ENCODE results near the gene DYSF.

Gene DYSF

DNA sequence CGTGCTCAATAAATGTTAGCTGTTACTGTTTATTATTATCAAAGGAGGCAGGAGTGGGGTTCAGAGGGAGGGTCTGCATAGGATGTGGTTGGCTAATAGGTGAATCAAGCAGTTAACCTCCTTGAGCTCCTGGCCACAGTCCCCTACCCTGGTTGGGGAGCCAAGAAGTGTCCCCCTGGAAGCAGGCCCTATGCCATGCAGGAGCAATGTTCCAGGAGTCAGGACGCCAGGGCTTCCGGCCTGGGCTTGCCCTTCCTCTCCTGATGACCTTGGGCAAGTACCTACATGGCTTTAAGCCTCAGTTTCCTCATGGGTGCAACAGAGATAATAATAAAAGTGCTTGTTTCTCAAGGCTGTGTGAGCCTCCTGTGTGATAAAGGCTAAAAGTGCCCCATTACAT lies 84.9 kb downstream of the DYSF start:
- TF ChIP-seq USF1 (IDR thresholded peaks at IDR 0.05) = no peak
- no peak for TF ChIP-seq YY1 (IDR thresholded peaks at IDR 0.05; ENCODE audit: low read depth)
- no peak for TF ChIP-seq TAF1 (IDR thresholded peaks at IDR 0.05; ENCODE audit: low read depth)
- no peak for TF ChIP-seq EP300 (IDR thresholded peaks at IDR 0.05; ENCODE audit: borderline replicate concordance)

- no peak for TF ChIP-seq TCF12 (IDR thresholded peaks at IDR 0.05; ENCODE audit: low read depth)
- no peak for TF ChIP-seq ZBTB7A (IDR thresholded peaks at IDR 0.05; ENCODE audit: low read depth)
- TF ChIP-seq RAD21 (IDR thresholded peaks at IDR 0.05; ENCODE audit: low read depth) = no peak
- no peak for TF ChIP-seq YY1 (IDR thresholded peaks at IDR 0.05; ENCODE audit: low read depth)
- TF ChIP-seq CEBPB (IDR thresholded peaks at IDR 0.05) = no peak
- TF ChIP-seq USF1 (IDR thresholded peaks at IDR 0.05) = no peak
- TF ChIP-seq TEAD4 (IDR thresholded peaks at IDR 0.05) = no peak
- TF ChIP-seq, protein P1, sequence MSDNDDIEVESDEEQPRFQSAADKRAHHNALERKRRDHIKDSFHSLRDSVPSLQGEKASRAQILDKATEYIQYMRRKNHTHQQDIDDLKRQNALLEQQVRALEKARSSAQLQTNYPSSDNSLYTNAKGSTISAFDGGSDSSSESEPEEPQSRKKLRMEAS (IDR thresholded peaks at IDR 0.05) = no peak
- TF ChIP-seq NFIC (IDR thresholded peaks at IDR 0.05) = no peak
Measured at GRCh38 chr2:71538656-71539265, 85.4 kb downstream of the DYSF start.

DNA sequence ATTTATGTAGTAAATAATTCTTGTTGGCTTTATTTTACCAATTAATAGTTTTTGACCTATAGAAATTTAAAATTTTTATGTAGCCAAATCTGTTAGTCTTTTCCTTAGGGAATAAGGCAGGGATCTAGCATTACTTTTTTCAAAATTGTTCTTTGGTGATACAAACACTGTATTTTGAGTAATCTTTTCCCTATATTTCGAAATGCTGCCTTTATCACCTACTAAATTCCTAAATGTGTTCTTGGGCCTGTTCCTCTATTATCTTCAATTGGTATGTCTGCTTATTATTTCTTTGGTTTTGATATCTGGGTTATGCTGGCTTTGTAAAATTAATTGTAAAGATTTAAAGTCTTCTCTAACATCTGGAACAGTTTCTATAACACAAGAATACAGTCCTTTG lies 87.5 kb downstream of the DYSF start:
- TF ChIP-seq, protein P2, sequence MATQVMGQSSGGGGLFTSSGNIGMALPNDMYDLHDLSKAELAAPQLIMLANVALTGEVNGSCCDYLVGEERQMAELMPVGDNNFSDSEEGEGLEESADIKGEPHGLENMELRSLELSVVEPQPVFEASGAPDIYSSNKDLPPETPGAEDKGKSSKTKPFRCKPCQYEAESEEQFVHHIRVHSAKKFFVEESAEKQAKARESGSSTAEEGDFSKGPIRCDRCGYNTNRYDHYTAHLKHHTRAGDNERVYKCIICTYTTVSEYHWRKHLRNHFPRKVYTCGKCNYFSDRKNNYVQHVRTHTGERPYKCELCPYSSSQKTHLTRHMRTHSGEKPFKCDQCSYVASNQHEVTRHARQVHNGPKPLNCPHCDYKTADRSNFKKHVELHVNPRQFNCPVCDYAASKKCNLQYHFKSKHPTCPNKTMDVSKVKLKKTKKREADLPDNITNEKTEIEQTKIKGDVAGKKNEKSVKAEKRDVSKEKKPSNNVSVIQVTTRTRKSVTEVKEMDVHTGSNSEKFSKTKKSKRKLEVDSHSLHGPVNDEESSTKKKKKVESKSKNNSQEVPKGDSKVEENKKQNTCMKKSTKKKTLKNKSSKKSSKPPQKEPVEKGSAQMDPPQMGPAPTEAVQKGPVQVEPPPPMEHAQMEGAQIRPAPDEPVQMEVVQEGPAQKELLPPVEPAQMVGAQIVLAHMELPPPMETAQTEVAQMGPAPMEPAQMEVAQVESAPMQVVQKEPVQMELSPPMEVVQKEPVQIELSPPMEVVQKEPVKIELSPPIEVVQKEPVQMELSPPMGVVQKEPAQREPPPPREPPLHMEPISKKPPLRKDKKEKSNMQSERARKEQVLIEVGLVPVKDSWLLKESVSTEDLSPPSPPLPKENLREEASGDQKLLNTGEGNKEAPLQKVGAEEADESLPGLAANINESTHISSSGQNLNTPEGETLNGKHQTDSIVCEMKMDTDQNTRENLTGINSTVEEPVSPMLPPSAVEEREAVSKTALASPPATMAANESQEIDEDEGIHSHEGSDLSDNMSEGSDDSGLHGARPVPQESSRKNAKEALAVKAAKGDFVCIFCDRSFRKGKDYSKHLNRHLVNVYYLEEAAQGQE (IDR thresholded peaks at IDR 0.05; ENCODE audit: low read depth) = no peak
- no peak for TF ChIP-seq TAF1 (IDR thresholded peaks at IDR 0.05; ENCODE audit: low read depth)
- no peak for TF ChIP-seq NFIC (IDR thresholded peaks at IDR 0.05)
- TF ChIP-seq TEAD4 (IDR thresholded peaks at IDR 0.05) = no peak
- TF ChIP-seq RAD21 (IDR thresholded peaks at IDR 0.05; ENCODE audit: low read depth) = no peak
- TF ChIP-seq ZBTB7A (IDR thresholded peaks at IDR 0.05; ENCODE audit: low read depth) = no peak
- no peak for TF ChIP-seq TCF12 (IDR thresholded peaks at IDR 0.05; ENCODE audit: low read depth)
- TF ChIP-seq CEBPB (IDR thresholded peaks at IDR 0.05) = no peak
- TF ChIP-seq EGR1 (IDR thresholded peaks at IDR 0.05) = no peak
- TF ChIP-seq, protein P1 (IDR thresholded peaks at IDR 0.05) = no peak
- no peak for TF ChIP-seq FOXM1 (IDR thresholded peaks at IDR 0.05; ENCODE audit: borderline replicate concordance, low read depth)
- no peak for TF ChIP-seq CREB1 (IDR thresholded peaks at IDR 0.05; ENCODE audit: low read depth)
- TF ChIP-seq EP300 (IDR thresholded peaks at IDR 0.05; ENCODE audit: borderline replicate concordance) = no peak
- TF ChIP-seq USF1 (IDR thresholded peaks at IDR 0.05) = no peak
- no peak for TF ChIP-seq YY1 (IDR thresholded peaks at IDR 0.05; ENCODE audit: low read depth)

- TF ChIP-seq CREB1 (IDR thresholded peaks at IDR 0.05; ENCODE audit: low read depth) (no peak), USF1 (IDR thresholded peaks at IDR 0.05) (no peak), EGR1 (IDR thresholded peaks at IDR 0.05) (no peak), FOXM1 (IDR thresholded peaks at IDR 0.05; ENCODE audit: borderline replicate concordance, low read depth) (no peak), CEBPB (IDR thresholded peaks at IDR 0.05) (no peak), TCF12 (IDR thresholded peaks at IDR 0.05; ENCODE audit: low read depth) (no peak), TAF1 (IDR thresholded peaks at IDR 0.05; ENCODE audit: low read depth) (no peak), NFIC (IDR thresholded peaks at IDR 0.05) (no peak), RAD21 (IDR thresholded peaks at IDR 0.05; ENCODE audit: low read depth) (no peak), EP300 (IDR thresholded peaks at IDR 0.05; ENCODE audit: borderline replicate concordance) (no peak), TEAD4 (IDR thresholded peaks at IDR 0.05) (no peak), ZBTB7A (IDR thresholded peaks at IDR 0.05; ENCODE audit: low read depth) (no peak), YY1 (IDR thresholded peaks at IDR 0.05; ENCODE audit: low read depth) (no peak)
- TF ChIP-seq, protein P1 (IDR thresholded peaks at IDR 0.05) = no peak
- TF ChIP-seq, protein P2 (IDR thresholded peaks at IDR 0.05; ENCODE audit: low read depth) = no peak
Measured at GRCh38 chr2:71544919-71545571, 91.7 kb downstream of the DYSF start.
